ENCODE results near the gene PDP2. TPM values are rescaled to one million over a fixed set of nuclear protein-coding genes. Genes with fewer than 3 reads are reported as not detected.

PDP2 gene
- total and polyA plus RNA-seq, 2 donors (not counting 3 experiments of a cell fraction or from before 2014, with no cell fraction given) = 4.4 to 9.3 TPM

DNA sequence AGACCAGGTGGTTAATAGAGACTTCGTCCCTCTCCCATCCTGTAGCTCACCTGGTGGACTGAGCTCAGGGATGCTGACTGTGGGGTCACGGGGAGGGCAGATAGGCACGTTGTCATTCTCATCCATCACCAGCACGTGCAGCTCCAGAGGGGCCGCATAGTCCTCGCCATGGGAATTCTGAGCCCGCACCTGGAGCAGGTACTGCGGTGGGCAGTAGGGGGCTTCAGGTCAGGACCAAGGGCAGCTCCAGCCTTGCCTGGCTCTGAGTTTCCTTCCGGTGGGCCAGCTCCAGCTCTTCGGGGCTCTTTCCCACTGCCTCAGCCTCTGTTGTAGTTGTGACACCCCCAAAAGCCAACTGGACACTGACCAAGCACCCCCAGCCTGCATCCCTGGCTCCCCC, 32.8 kb downstream of the PDP2 start:
- Histone ChIP-seq H3K36me3 (ENCODE audit: control insufficient read depth in 2 of 2, extremely low read depth in 1 of 2, insufficient read depth in 2 of 2, low read length in 2 of 2) (no peaks in the 10 kb centered on the region), H3K9ac (replicated peaks; ENCODE audit: extremely low read depth, insufficient read depth, low read length) (no peak overlapping the region), H3K9me1 (replicated peaks; ENCODE audit: control insufficient read depth, extremely low read depth, insufficient read depth, low read length) (no peaks in the 10 kb centered on the region), H3K27ac (ENCODE audit: insufficient read depth, low read depth, low read length) (no peak overlapping the region), H3K79me2 (ENCODE audit: control insufficient read depth, insufficient read depth, low read length) (no peaks in the 10 kb centered on the region), H3K4me3 (replicated peaks in 1 of 3; ENCODE audit: insufficient read depth in 1 of 3, low read depth in 1 of 3, low read length in 3 of 3) (no peak overlapping the region), H3K9me3 (replicated peaks; ENCODE audit: control insufficient read depth, insufficient read depth, low read length) (no peaks in the 10 kb centered on the region), H4K20me1 (replicated peaks; ENCODE audit: control insufficient read depth, extremely low read depth, insufficient read depth, low read length) (no peaks in the 10 kb centered on the region), H2AFZ (ENCODE audit: low read depth, low read length) (no peak overlapping the region), H3K4me2 (ENCODE audit: insufficient read depth, low read length) (no peak overlapping the region), H3K27me3 (ENCODE audit: control insufficient read depth in 2 of 2, insufficient read depth in 2 of 2, low read length in 2 of 2) (peaks cover 0 to 4% of the 10 kb centered on the region in 2 experiments), H3K4me1 (ENCODE audit: control insufficient read depth, extremely low read depth, insufficient read depth, low read length) (no peaks in the 10 kb centered on the region)
- dilution Hi-C loops (cut with MboI; ENCODE audit: extremely low pct_ligation_motif_present, low sequenced_read_pairs) (no loop called here), intact Hi-C loops (cut with micrococcal nuclease) (no loop called here)
- FAIRE-seq (no peak), DNase-seq (ENCODE audit: low read depth, low spot score) (no peak)
- CTCF ChIA-PET = interaction anchor here (1.1 to 1.3 kb wide), 2 partner anchors 16 to 18 kb away, joined by 3 to 5 read pairs; no protein-coding TSS in a partner anchor
- no TSS peak for BruUV-seq (replicated peaks)
- TF ChIP-seq EZH2 (IDR thresholded peaks at IDR 0.05; ENCODE audit: borderline replicate concordance, low read depth, low read length, severe bottlenecking) = no peak
- TF ChIP-seq JUN (IDR thresholded peaks at IDR 0.05; ENCODE audit: borderline replicate concordance, insufficient read depth, insufficient read length, low read depth) = no peak
- TF ChIP-seq GATA2 (IDR thresholded peaks at IDR 0.05; ENCODE audit: insufficient read depth, insufficient read length, low read depth, low read length) = no peak
- TF ChIP-seq, protein P1, sequence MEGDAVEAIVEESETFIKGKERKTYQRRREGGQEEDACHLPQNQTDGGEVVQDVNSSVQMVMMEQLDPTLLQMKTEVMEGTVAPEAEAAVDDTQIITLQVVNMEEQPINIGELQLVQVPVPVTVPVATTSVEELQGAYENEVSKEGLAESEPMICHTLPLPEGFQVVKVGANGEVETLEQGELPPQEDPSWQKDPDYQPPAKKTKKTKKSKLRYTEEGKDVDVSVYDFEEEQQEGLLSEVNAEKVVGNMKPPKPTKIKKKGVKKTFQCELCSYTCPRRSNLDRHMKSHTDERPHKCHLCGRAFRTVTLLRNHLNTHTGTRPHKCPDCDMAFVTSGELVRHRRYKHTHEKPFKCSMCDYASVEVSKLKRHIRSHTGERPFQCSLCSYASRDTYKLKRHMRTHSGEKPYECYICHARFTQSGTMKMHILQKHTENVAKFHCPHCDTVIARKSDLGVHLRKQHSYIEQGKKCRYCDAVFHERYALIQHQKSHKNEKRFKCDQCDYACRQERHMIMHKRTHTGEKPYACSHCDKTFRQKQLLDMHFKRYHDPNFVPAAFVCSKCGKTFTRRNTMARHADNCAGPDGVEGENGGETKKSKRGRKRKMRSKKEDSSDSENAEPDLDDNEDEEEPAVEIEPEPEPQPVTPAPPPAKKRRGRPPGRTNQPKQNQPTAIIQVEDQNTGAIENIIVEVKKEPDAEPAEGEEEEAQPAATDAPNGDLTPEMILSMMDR (IDR thresholded peaks at IDR 0.05; ENCODE audit: extremely low read depth in 1 of 2, insufficient read depth in 1 of 2, low read depth in 1 of 2, low read length in 2 of 2) = no peak
- no peak for TF ChIP-seq FOS (IDR thresholded peaks at IDR 0.05; ENCODE audit: borderline replicate concordance, insufficient read depth, low read length)
- no peak for TF ChIP-seq POLR2A (IDR thresholded peaks at IDR 0.05; ENCODE audit: low read depth, low read length)
- TF ChIP-seq POLR2AphosphoS5 (IDR thresholded peaks at IDR 0.05; ENCODE audit: insufficient read depth, low read depth, low read length) = no peak
- TF ChIP-seq MYC (IDR thresholded peaks at IDR 0.05; ENCODE audit: low read depth, low read length) = no peak
- TF ChIP-seq, protein P2, sequence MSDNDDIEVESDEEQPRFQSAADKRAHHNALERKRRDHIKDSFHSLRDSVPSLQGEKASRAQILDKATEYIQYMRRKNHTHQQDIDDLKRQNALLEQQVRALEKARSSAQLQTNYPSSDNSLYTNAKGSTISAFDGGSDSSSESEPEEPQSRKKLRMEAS (IDR thresholded peaks at IDR 0.05; ENCODE audit: insufficient read depth, insufficient read length) = no peak
- POLR2A ChIA-PET = no interaction called here
